GM12878 (cell line): ENCODE data around the gene MCF2L2.

Experiments used
- EP300 ChIP-seq, 2 experiments: fragments of 150-350 bp in 1 of 2; IDR thresholded peaks; 2 replicates each; pipeline ENCODE4 v1.6.1; 2011 to 2012; ENCODE audit warnings: low read depth in 2 of 2, low read length in 2 of 2, borderline replicate concordance in 1 of 2, improper control_type of control experiment in 1 of 2, inconsistent platforms in 1 of 2; ENCODE audit not compliant: control insufficient read depth in 1 of 2
- GATAD2B ChIP-seq: fragments of 450-650 bp; conservative IDR thresholded peaks from 2 replicates; pipeline ENCODE4 v1.6.1; 2017; ENCODE audit warnings: low read depth, mild to moderate bottlenecking, moderate library complexity
- POLR2AphosphoS5 ChIP-seq: IDR thresholded peaks from 2 replicates; pipeline ENCODE4 v1.6.1; 2011; ENCODE audit warnings: mild to moderate bottlenecking, low read length, inconsistent platforms
- YY1 ChIP-seq: IDR thresholded peaks from 2 replicates; pipeline ENCODE4 v1.6.1; 2011; ENCODE audit warnings: low read depth, mild to moderate bottlenecking, low read length
- TF ChIP-seq, protein P1 (sequence below): IDR thresholded peaks from 2 replicates; pipeline ENCODE4 v1.6.1; 2012; ENCODE audit warnings: low read depth, low read length, improper control_type of control experiment

DNA sequence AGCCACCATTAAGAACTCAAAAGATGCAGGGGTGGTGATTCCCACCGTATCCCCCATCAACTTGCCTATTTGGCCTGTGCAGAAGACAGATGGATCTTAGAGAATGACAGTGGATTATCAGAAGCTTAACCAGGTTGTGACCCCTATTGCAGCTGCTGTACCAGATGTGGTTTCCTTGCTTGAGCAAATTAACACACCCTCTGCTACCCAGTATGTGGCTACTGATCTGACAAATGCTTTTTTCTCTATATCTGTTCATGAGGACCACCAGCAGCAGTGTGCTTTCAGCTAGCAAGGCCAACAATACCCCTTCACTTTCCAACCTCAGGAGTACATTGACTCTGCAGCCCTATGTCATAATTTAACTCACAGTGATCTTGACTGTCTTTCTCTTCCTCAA, 8.6 kb upstream of the MCF2L2 start:
- TF ChIP-seq EP300 (IDR thresholded peaks at IDR 0.05; ENCODE audit: borderline replicate concordance in 1 of 2, control insufficient read depth in 1 of 2, low read depth in 2 of 2, low read length in 2 of 2) (no peak), POLR2AphosphoS5 (no peak), YY1 (no peak), GATAD2B (no peak)
- TF ChIP-seq, protein P1, sequence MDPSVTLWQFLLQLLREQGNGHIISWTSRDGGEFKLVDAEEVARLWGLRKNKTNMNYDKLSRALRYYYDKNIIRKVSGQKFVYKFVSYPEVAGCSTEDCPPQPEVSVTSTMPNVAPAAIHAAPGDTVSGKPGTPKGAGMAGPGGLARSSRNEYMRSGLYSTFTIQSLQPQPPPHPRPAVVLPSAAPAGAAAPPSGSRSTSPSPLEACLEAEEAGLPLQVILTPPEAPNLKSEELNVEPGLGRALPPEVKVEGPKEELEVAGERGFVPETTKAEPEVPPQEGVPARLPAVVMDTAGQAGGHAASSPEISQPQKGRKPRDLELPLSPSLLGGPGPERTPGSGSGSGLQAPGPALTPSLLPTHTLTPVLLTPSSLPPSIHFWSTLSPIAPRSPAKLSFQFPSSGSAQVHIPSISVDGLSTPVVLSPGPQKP, result no peak
